Loucy (cell line): ENCODE results near the gene KIF12.

Experiments
- H2AFZ ChIP-seq: fragments of 200-600 bp; sonication (generic); 2 replicates; pipeline ENCODE4 v1.6.0; 2016; ENCODE audit warnings: antibody characterized with exemption, mild to moderate bottlenecking, low read length, moderate library complexity
- H3F3A ChIP-seq: fragments of 200-600 bp; 2 replicates; pipeline ENCODE4 v1.6.0; 2016; ENCODE audit warnings: antibody characterized with exemption, low read depth, mild to moderate bottlenecking
- H3K27me3 ChIP-seq: fragments of 200-600 bp; sonication (generic); 2 replicates; pipeline ENCODE4 v1.6.1; 2014; ENCODE audit warnings: low read length, mild to moderate bottlenecking; ENCODE audit not compliant: insufficient read depth, poor library complexity, severe bottlenecking
- H3K36me3 ChIP-seq: fragments of 200-600 bp; sonication (generic); 2 replicates; pipeline ENCODE4 v1.6.1; 2016; ENCODE audit warnings: low read length; ENCODE audit not compliant: insufficient read depth
- H3K4me1 ChIP-seq: fragments of 200-600 bp; sonication (generic); 2 replicates; pipeline ENCODE4 v1.5.1; 2014; ENCODE audit warnings: low read length, mild to moderate bottlenecking; ENCODE audit not compliant: insufficient read depth, poor library complexity, severe bottlenecking
- H3K4me2 ChIP-seq: fragments of 200-600 bp; sonication (generic); 2 replicates; pipeline ENCODE4 v1.6.0; 2014; ENCODE audit warnings: antibody characterized with exemption, low read length, low read depth, mild to moderate bottlenecking; ENCODE audit not compliant: poor library complexity, severe bottlenecking
- H3K4me3 ChIP-seq: fragments of 200-600 bp; sonication (generic); 2 replicates; pipeline ENCODE4 v1.5.1; 2014; ENCODE audit warnings: low read length, mild to moderate bottlenecking, mixed read lengths; ENCODE audit not compliant: poor library complexity, severe bottlenecking
- H3K79me2 ChIP-seq: fragments of 200-600 bp; sonication (generic); 2 replicates; pipeline ENCODE4 v1.6.1; 2014; ENCODE audit warnings: low read length; ENCODE audit not compliant: insufficient read depth
- H3K9ac ChIP-seq: fragments of 200-600 bp; sonication (generic); 2 replicates; pipeline ENCODE4 v1.6.0; 2014; ENCODE audit warnings: mild to moderate bottlenecking, low read depth, low read length, moderate library complexity; ENCODE audit not compliant: poor library complexity, severe bottlenecking
- H3K9me2 ChIP-seq: fragments of 200-600 bp; sonication (generic); replicated peaks from 2 replicates; pipeline ENCODE4 v1.6.1; 2016; ENCODE audit warnings: low read depth, low read length, mixed read lengths
- H3K9me3 ChIP-seq: fragments of 200-600 bp; sonication (generic); 2 replicates; pipeline ENCODE4 v1.6.1; 2014; ENCODE audit warnings: mild to moderate bottlenecking, antibody characterized with exemption, low read length, low read depth; ENCODE audit not compliant: insufficient read depth
- H4K20me1 ChIP-seq: fragments of 200-600 bp; sonication (generic); 2 replicates; pipeline ENCODE4 v1.6.0; 2014; ENCODE audit warnings: antibody characterized with exemption, low read length, mild to moderate bottlenecking; ENCODE audit not compliant: insufficient read depth, poor library complexity, severe bottlenecking
- CTCF ChIP-seq: fragments of 200-600 bp; sonication (generic); conservative IDR thresholded peaks from 2 replicates; pipeline ENCODE4 v1.5.1; 2014; ENCODE audit warnings: mild to moderate bottlenecking, antibody characterized with exemption, low read length
- EZH2phosphoT487 ChIP-seq: fragments of 200-600 bp; IDR thresholded peaks from 2 replicates; pipeline ENCODE4 v1.6.1; 2018; ENCODE audit warnings: antibody characterized with exemption, mild to moderate bottlenecking, moderate library complexity, borderline replicate concordance

Gene KIF12

GRCh38 chr9:114112778-114113584, 13.9 kb upstream of the KIF12 start:
- no peak overlapping the region for H3K9ac ChIP-seq
- H4K20me1 ChIP-seq = no peaks in the 10 kb centered on the region

DNA sequence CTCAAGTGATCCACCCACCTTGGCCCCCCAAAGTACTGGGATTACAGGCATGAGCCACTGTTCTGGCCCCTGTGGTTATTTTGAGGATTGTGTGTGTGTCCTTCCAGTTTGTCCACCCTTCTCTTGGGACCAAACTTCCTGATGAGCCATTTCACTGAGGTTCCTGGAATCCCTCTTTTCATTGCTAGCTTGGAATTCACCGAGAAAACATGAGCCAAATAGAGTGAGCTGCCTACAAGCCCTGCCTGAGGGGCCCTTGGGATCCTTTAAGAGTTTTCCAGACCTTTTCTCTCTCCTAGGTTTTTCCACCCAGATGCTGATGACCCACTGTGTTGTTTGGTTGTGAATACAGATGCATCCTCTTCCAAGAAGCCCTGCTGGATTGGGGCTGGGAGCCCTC, 13.2 kb upstream of the KIF12 start:
- no peak for TF ChIP-seq CTCF
- H3K4me2 ChIP-seq = no peak overlapping the region

More at GRCh38 chr9:114112778-114113584, 13.9 kb upstream of the KIF12 start:
- no peak overlapping the region for H3K4me2 ChIP-seq
- TF ChIP-seq CTCF (no peak), EZH2phosphoT487 (no peak)
- H3K9me3 ChIP-seq = no peaks in the 10 kb centered on the region
- no peaks in the 10 kb centered on the region for H3K79me2 ChIP-seq
- H3K27me3 ChIP-seq = no peaks in the 10 kb centered on the region
- H3K4me3 ChIP-seq = no peak overlapping the region
- no peaks in the 10 kb centered on the region for H3K4me1 ChIP-seq
- H2AFZ ChIP-seq = no peak overlapping the region
- H3K9me2 ChIP-seq = no peaks in the 10 kb centered on the region
- no peaks in the 10 kb centered on the region for H3K36me3 ChIP-seq
- no peaks in the 10 kb centered on the region for H3F3A ChIP-seq

DNA sequence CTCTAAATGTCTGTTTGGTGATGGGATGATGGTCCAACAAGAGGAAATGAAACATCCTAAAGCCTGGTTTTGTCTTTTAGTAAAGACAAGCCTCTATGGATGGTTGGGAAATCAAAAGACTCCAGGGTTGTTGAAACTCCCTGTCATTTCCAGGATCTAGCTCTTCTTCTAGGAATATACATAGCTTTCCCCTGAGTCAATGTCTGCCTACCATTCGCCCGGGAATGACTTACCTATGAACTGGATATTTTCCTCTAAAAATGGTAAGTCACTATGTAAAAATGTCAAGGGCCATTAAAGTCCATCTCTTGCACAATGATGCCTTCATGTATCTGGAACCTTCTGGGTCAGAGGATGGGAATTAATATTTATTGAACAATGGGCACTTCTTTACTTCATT, 11.1 kb upstream of the KIF12 start:
- H3K9ac ChIP-seq = no peak overlapping the region
- no peaks in the 10 kb centered on the region for H3K9me3 ChIP-seq
- no peaks in the 10 kb centered on the region for H3K79me2 ChIP-seq
- no peak overlapping the region for H2AFZ ChIP-seq
- no peaks in the 10 kb centered on the region for H3K36me3 ChIP-seq
- H3K4me1 ChIP-seq = no peaks in the 10 kb centered on the region
- no peaks in the 10 kb centered on the region for H3K27me3 ChIP-seq
- no peak overlapping the region for H3K4me2 ChIP-seq
- H3K9me2 ChIP-seq = no peaks in the 10 kb centered on the region
- H4K20me1 ChIP-seq = no peaks in the 10 kb centered on the region
- H3F3A ChIP-seq = no peaks in the 10 kb centered on the region
- TF ChIP-seq CTCF = no peak
- no peak for TF ChIP-seq EZH2phosphoT487
- no peak overlapping the region for H3K4me3 ChIP-seq

More for the DNA sequence above, 13.2 kb upstream of the KIF12 start:
- H3K36me3 ChIP-seq = no peaks in the 10 kb centered on the region
- H2AFZ ChIP-seq = no peak overlapping the region
- no peaks in the 10 kb centered on the region for H4K20me1 ChIP-seq
- H3K9me3 ChIP-seq = no peaks in the 10 kb centered on the region
- no peaks in the 10 kb centered on the region for H3K79me2 ChIP-seq
- no peak overlapping the region for H3K9ac ChIP-seq
- no peaks in the 10 kb centered on the region for H3K27me3 ChIP-seq
- no peaks in the 10 kb centered on the region for H3K4me1 ChIP-seq
- H3K9me2 ChIP-seq = no peaks in the 10 kb centered on the region
- no peaks in the 10 kb centered on the region for H3F3A ChIP-seq
- H3K4me3 ChIP-seq = no peak overlapping the region
